ENCODE data around the gene CAV1.

CAV1 gene

GRCh38 chr7:116505823-116506222 lies 19.0 kb upstream of the CAV1 start:
- CTCF ChIA-PET, result no interaction called here

DNA sequence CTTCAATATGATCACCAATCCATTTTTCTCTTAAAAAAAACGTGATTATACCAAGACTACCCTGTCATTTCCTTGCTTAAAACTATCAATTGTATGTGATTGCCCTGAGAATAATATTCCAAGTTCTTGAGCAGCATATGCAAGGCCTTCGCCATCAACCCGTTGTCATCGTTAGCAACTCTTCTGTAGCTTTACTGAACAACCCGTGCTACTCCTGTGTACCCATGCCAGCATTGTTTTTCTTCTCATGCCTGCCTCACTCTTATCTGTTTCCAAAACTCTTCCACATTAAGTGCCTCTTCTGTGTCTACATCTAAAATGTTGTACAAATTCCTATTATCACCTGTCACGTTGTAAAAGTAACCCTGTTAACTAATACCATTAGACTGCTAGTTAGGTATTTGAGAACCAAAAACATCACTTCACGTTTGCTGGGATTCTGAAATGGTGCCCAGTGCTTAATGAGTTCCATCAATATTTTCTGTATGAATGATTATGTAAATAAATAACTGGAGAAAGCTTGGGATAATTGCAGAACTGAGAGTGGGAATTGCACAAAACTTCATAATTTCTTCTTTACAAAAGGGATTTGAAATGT lies 14.8 kb upstream of the CAV1 start:
- 97% methylated on average over 4 of the region's 7 CpGs for WGBS (ENCODE audit: insufficient coverage)
- Histone ChIP-seq H3K27me3 (replicated peaks in 2 of 5; ENCODE audit: control insufficient read depth in 4 of 5, insufficient read depth in 5 of 5, low read length in 4 of 5) (peaks cover 0 to 3% (median 0%) of the 10 kb centered on the region in 5 experiments), H3K9me3 (ENCODE audit: control extremely low read depth in 1 of 5, control insufficient read depth in 4 of 5, insufficient read depth in 2 of 5, low read depth in 1 of 5, low read length in 4 of 5) (no peaks in the 10 kb centered on the region), H3K4me1 (ENCODE audit: control extremely low read depth in 1 of 4, control insufficient read depth in 4 of 4, insufficient read depth in 4 of 4, low read length in 3 of 4) (no peaks in the 10 kb centered on the region), H3K27ac (ENCODE audit: insufficient read depth in 1 of 2, low read depth in 1 of 2, low read length in 2 of 2, poor library complexity in 1 of 2, severe bottlenecking in 2 of 2) (no peak overlapping the region), H3K36me3 (ENCODE audit: control insufficient read depth in 4 of 4, insufficient read depth in 4 of 4, low read length in 3 of 4) (no peaks in the 10 kb centered on the region), H3K4me3 (ENCODE audit: control insufficient read depth in 1 of 7, extremely low read depth in 1 of 7, insufficient read depth in 4 of 7, low read depth in 2 of 7, low read length in 6 of 7) (no peak overlapping the region)
- ChIA-PET POLR2A (no interaction called here), CTCF (interaction anchor here (1.0 kb wide), 1 partner anchor 15 kb away, joined by 4 read pairs; no protein-coding TSS in a partner anchor)
- DNase-seq, result no peak

More at GRCh38 chr7:116505823-116506222, 19.0 kb upstream of the CAV1 start:
- no peaks in the 10 kb centered on the region for H3K9me3 ChIP-seq (ENCODE audit: control extremely low read depth in 1 of 5, control insufficient read depth in 4 of 5, insufficient read depth in 2 of 5, low read depth in 1 of 5, low read length in 4 of 5)
- H3K27me3 ChIP-seq (replicated peaks in 2 of 5; ENCODE audit: control insufficient read depth in 4 of 5, insufficient read depth in 5 of 5, low read length in 4 of 5), result peaks cover 5 to 24% (median 17%) of the 10 kb centered on the region in 5 experiments
- H3K4me3 ChIP-seq (ENCODE audit: control insufficient read depth in 1 of 7, extremely low read depth in 1 of 7, insufficient read depth in 4 of 7, low read depth in 2 of 7, low read length in 6 of 7), result no peak overlapping the region
- H3K27ac ChIP-seq (ENCODE audit: insufficient read depth in 1 of 2, low read depth in 1 of 2, low read length in 2 of 2, poor library complexity in 1 of 2, severe bottlenecking in 2 of 2), result no peak overlapping the region
- WGBS (ENCODE audit: insufficient coverage), result no CpG with 5 or more reads among the region's 3 CpGs
- DNase-seq, result no peak
- POLR2A ChIA-PET, result no interaction called here
- no peaks in the 10 kb centered on the region for H3K36me3 ChIP-seq (ENCODE audit: control insufficient read depth in 4 of 4, insufficient read depth in 4 of 4, low read length in 3 of 4)
- peaks cover 0 to under 1% (median 0%) of the 10 kb centered on the region in 4 experiments for H3K4me1 ChIP-seq (ENCODE audit: control extremely low read depth in 1 of 4, control insufficient read depth in 4 of 4, insufficient read depth in 4 of 4, low read length in 3 of 4)

GRCh38 chr7:116510795-116511194 lies 14.0 kb upstream of the CAV1 start:
- no peaks in the 10 kb centered on the region for H3K4me1 ChIP-seq (ENCODE audit: control extremely low read depth in 1 of 4, control insufficient read depth in 4 of 4, insufficient read depth in 4 of 4, low read length in 3 of 4)
- no peak overlapping the region for H3K27ac ChIP-seq (ENCODE audit: insufficient read depth in 1 of 2, low read depth in 1 of 2, low read length in 2 of 2, poor library complexity in 1 of 2, severe bottlenecking in 2 of 2)
- ChIA-PET CTCF (no interaction called here), POLR2A (no interaction called here)
- no peak for DNase-seq
- H3K4me3 ChIP-seq (ENCODE audit: control insufficient read depth in 1 of 7, extremely low read depth in 1 of 7, insufficient read depth in 4 of 7, low read depth in 2 of 7, low read length in 6 of 7), result no peak overlapping the region
- H3K9me3 ChIP-seq (ENCODE audit: control extremely low read depth in 1 of 5, control insufficient read depth in 4 of 5, insufficient read depth in 2 of 5, low read depth in 1 of 5, low read length in 4 of 5), result no peaks in the 10 kb centered on the region
- no peaks in the 10 kb centered on the region for H3K36me3 ChIP-seq (ENCODE audit: control insufficient read depth in 4 of 4, insufficient read depth in 4 of 4, low read length in 3 of 4)
- H3K27me3 ChIP-seq (replicated peaks in 2 of 5; ENCODE audit: control insufficient read depth in 4 of 5, insufficient read depth in 5 of 5, low read length in 4 of 5), result peaks cover 0 to 5% (median 1%) of the 10 kb centered on the region in 5 experiments

- ChIA-PET POLR2A (interaction anchor here (0.8 kb wide), 1 partner anchor 10 kb away, joined by 3 read pairs; no protein-coding TSS in a partner anchor), CTCF (no interaction called here)
- peaks cover 0 to 7% (median 3%) of the 10 kb centered on the region in 5 experiments for H3K27me3 ChIP-seq (replicated peaks in 2 of 5; ENCODE audit: control insufficient read depth in 4 of 5, insufficient read depth in 5 of 5, low read length in 4 of 5)
- WGBS (ENCODE audit: insufficient coverage), result 91% methylated on average over 8 of the region's 12 CpGs
- H3K9me3 ChIP-seq (ENCODE audit: control extremely low read depth in 1 of 5, control insufficient read depth in 4 of 5, insufficient read depth in 2 of 5, low read depth in 1 of 5, low read length in 4 of 5), result no peaks in the 10 kb centered on the region
- DNase-seq, result peak in 2 of 3 donors; percentile 29 to 36
- no peaks in the 10 kb centered on the region for H3K4me1 ChIP-seq (ENCODE audit: control extremely low read depth in 1 of 4, control insufficient read depth in 4 of 4, insufficient read depth in 4 of 4, low read length in 3 of 4)
- peak overlapping the region in 1 of 2 experiments; percentile 11 for H3K27ac ChIP-seq (ENCODE audit: insufficient read depth in 1 of 2, low read depth in 1 of 2, low read length in 2 of 2, poor library complexity in 1 of 2, severe bottlenecking in 2 of 2)
- H3K36me3 ChIP-seq (ENCODE audit: control insufficient read depth in 4 of 4, insufficient read depth in 4 of 4, low read length in 3 of 4), result no peaks in the 10 kb centered on the region
- H3K4me3 ChIP-seq (ENCODE audit: control insufficient read depth in 1 of 7, extremely low read depth in 1 of 7, insufficient read depth in 4 of 7, low read depth in 2 of 7, low read length in 6 of 7), result peak overlapping the region in 2 of 7 experiments; percentile 34 to 39
Observed at GRCh38 chr7:116511552-116512519, 13.0 kb upstream of the CAV1 start.

DNA sequence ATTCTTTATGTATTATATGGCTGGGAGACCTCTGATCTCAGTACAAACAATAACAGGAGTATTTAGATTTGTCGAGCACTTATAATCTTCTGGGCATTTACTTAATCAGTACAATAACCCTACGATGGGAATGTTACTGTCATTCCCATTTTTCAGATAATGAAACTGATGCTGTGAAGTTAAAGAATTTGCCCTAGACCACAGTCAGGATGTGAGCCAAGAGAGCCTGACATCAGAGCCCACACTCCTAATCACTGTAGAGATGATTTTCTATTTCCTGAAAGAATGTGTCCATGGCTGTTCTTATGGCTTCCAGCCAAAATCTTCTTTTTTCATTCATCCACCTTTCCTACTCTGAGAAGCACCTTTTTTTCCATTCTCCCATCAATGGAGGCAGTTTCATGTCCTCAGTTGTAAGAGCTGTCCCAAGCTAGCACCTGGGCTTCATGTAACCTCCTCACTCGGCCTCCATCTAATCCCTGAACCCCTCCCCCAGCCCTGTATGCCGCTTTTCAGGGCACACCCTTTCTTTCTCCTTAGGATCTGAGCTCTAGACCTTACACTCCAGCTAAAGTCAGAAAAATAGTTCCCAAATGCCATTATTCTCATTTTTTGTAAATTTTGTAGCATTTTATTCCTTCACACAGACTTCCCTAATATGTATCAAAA lies 12.2 kb upstream of the CAV1 start:
- 94% methylated on average over 2 of the region's 4 CpGs for WGBS (ENCODE audit: insufficient coverage)
- H3K27me3 ChIP-seq (replicated peaks in 2 of 5; ENCODE audit: control insufficient read depth in 4 of 5, insufficient read depth in 5 of 5, low read length in 4 of 5), result peaks cover 0 to 7% (median 3%) of the 10 kb centered on the region in 5 experiments
- POLR2A ChIA-PET, result no interaction called here
- H3K4me3 ChIP-seq (ENCODE audit: control insufficient read depth in 1 of 7, extremely low read depth in 1 of 7, insufficient read depth in 4 of 7, low read depth in 2 of 7, low read length in 6 of 7), result no peak overlapping the region
- no peaks in the 10 kb centered on the region for H3K9me3 ChIP-seq (ENCODE audit: control extremely low read depth in 1 of 5, control insufficient read depth in 4 of 5, insufficient read depth in 2 of 5, low read depth in 1 of 5, low read length in 4 of 5)
- CTCF ChIA-PET, result no interaction called here
- no peaks in the 10 kb centered on the region for H3K4me1 ChIP-seq (ENCODE audit: control extremely low read depth in 1 of 4, control insufficient read depth in 4 of 4, insufficient read depth in 4 of 4, low read length in 3 of 4)
- no peak for DNase-seq
- H3K27ac ChIP-seq (ENCODE audit: insufficient read depth in 1 of 2, low read depth in 1 of 2, low read length in 2 of 2, poor library complexity in 1 of 2, severe bottlenecking in 2 of 2), result no peak overlapping the region
- no peaks in the 10 kb centered on the region for H3K36me3 ChIP-seq (ENCODE audit: control insufficient read depth in 4 of 4, insufficient read depth in 4 of 4, low read length in 3 of 4)

GRCh38 chr7:116515584-116515983 lies 9.3 kb upstream of the CAV1 start:
- no peaks in the 10 kb centered on the region for H3K36me3 ChIP-seq (ENCODE audit: control insufficient read depth in 4 of 4, insufficient read depth in 4 of 4, low read length in 3 of 4)
- H3K27ac ChIP-seq (ENCODE audit: insufficient read depth in 1 of 2, low read depth in 1 of 2, low read length in 2 of 2, poor library complexity in 1 of 2, severe bottlenecking in 2 of 2), result no peak overlapping the region
- H3K4me3 ChIP-seq (ENCODE audit: control insufficient read depth in 1 of 7, extremely low read depth in 1 of 7, insufficient read depth in 4 of 7, low read depth in 2 of 7, low read length in 6 of 7), result no peak overlapping the region
- no peaks in the 10 kb centered on the region for H3K4me1 ChIP-seq (ENCODE audit: control extremely low read depth in 1 of 4, control insufficient read depth in 4 of 4, insufficient read depth in 4 of 4, low read length in 3 of 4)
- ChIA-PET POLR2A (no interaction called here), CTCF (interaction anchor here (2.6 kb wide), 1 partner anchor 10 kb away, joined by 8 read pairs; no protein-coding TSS in a partner anchor)
- H3K27me3 ChIP-seq (replicated peaks in 2 of 5; ENCODE audit: control insufficient read depth in 4 of 5, insufficient read depth in 5 of 5, low read length in 4 of 5), result peaks cover 0 to 11% (median 3%) of the 10 kb centered on the region in 5 experiments
- DNase-seq, result no peak
- no peaks in the 10 kb centered on the region for H3K9me3 ChIP-seq (ENCODE audit: control extremely low read depth in 1 of 5, control insufficient read depth in 4 of 5, insufficient read depth in 2 of 5, low read depth in 1 of 5, low read length in 4 of 5)
